Fibroblast of skin of left quadriceps (primary cell): ENCODE results near the gene INSRR.

ENCODE experiments used
- DNase-seq, 2 experiments: peaks; one replicate each; pipeline ENCODE4 v3.0.0-alpha.2; 2013; ENCODE audit warnings: low read depth in 2 of 2

The INSRR gene

DNA sequence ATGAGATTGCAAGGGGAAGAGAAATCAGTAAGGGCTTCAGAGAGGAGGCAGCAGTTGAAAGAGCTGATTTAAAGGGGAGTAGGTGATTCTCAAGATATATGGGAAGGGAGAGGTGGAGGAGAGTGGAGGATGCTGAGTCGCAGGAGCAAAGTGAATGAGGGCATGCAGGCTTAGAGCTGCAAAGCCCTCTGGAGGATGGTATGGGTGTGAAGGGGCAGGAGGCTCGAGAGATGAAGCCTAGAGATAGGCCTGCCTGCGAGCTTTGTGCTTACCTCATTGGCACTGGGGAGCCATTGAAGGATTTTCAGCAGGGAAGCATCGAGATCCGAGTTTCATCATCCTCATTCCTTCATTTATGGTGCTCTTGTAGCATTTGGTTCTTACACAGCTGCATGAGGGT is 26.5 kb downstream of the INSRR start:
- DNase-seq: no peak

DNA sequence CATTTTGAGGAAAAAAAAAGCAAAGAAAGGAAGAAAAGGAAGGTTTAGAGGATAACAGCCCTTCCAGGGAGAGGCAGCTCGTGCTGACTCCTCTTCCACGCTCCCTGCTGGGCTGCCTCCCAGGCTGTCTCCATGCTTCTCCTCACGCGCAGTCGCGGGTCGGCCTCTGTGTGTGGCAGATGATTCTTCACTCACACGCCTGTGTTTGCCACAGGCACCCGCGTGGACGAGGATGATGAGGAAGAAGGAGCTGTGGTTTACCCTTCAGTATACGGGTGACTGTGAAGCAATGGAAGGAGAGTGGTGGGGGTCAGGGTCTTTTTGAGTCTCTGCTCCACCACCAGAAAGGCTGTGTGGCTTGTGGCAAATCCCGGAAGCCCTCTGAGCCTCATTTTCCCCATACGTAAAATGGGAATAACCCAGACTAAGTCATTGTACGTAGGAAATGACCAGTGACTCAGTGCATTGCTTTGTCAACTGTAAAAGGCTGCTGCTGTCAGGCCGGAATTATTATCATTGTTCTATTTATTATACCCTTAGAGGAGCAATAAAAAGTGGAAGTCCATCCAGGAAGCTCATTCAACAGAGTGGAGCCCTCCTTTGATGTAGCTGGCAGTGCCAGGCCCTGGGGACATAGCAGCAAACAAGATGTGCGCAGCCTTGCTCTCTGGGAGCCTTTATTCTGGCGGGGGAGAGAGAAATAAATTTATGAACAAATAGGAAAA is 30.4 kb downstream of the INSRR start:
- no peak for DNase-seq

DNA sequence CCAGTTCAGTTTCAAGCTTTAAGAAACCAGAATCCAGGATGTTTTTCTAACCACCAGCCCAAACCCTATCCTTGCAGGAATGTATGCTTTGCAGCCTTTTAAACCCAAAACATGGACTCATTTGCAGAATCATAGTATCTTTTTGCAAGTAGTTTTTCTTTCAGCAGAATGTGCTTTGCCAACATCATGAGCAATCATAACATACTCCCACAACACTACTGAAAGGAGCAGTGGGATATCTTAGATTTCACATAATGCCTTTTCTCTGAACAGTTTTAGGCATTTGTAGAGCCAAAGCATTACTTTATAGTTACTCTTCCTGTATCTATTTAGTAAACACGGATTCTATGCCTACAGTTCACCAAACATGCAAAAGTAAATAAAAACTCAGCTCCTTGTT is 32.3 kb downstream of the INSRR start:
- DNase-seq: no peak

DNA sequence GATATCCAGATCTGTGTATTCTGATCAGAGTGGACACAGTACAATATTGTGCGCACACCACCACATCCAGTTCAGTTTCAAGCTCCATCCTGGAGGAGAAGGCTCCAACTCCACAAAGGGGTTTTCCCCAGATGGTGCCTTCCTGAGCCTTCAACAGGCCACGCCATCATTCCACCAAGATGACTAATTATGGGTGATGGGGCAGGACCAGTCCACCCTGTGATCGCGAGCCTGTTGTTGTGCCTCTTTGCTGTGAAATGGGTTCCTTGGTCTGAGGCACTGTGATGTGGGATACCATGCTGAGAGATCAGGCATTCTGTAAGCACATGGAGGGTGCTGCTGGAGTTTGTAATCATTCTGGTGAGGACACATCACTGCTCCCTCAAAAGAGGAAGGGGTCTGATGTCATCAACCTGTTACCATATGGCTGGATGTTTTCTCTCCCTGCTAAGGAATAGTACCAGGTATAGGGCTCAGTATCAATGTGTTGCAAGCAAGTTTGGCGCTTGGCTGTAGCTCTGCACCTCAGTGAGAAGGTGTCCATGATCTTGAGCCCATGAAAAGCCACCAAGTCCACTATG is 35.6 kb downstream of the INSRR start:
- DNase-seq: no peak

DNA sequence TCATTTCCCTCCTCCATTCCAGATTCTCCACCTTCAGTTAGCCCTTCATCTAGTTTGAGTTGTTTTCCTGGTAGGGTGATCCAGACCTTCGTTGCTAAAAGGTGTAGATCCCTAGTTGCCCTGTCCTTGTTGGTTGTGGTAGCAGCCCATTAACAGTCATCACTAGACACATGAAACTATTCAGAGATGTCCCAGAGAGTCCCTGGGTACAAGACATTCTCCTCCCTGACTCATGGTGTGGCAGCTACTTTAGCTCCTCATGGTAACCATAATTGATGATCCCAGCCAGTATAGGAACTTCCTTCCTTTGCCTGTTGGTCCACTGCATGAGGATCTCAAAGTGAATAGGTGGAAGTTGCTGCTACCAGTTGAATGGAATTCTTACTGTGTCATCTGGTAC is 36.2 kb downstream of the INSRR start:
- DNase-seq: no peak

DNA sequence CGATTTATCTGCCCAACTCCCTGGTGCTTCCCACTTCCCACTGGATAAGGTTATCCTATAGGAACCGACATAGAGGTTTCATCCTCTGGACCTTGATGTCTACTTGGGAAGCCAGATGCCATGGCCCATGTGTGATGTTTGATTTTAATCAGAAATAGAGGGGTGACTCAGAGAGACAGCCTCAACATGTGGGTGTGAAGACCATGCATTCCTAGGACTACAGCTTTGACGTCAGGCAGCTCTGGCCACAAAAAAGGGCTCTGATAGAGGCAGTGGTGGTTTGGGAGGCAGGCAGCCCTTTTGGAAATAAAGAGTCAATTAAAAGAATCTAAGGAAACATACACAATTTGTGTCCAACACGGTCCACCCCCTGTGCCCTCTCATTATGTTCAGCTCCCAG is 37.1 kb downstream of the INSRR start:
- DNase-seq: no peak

DNA sequence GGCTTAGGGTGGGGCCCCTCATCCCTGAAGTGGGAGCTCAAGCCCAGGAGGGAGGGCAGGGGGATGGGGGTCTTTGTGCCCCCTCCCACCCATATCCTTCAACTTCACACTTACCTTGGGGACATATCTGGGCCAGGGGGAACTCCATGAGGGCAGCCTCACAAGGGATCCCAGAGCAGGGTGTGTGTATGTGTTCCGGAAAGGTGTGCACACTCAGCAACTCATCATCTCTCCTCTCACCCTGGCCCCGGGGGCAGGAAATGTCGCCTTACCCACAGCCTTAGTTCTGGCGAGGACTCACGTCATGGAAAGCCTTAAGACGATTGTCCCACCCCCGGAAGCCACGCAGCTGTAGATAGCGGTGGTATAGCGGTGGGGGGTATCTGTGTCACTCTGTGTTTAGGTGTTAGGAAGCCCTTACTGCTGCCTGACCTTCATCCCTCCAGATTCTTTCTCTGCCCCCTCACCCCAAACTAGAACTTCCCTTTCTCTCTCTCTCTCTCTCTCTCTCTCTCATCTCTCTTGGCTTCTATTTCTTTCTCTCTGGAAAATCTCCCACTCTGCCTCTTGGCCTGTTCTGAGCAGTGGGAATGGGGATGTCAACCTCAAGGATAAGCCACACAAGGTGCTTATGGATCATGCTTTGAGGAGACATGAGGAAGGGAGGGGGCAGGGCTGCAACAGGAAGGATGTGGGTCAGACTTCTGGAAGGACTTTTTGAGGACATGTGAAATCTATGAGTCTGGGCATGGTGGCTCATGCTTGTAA is 42.2 kb downstream of the INSRR start, which contains the start of gene SH2D2A:
TSS of gene SH2D2A (minus strand) at position 288 of the 768 bp plus-strand sequence. CDS start at position 148, 140 bp downstream.
- DNase-seq: no peak

DNA sequence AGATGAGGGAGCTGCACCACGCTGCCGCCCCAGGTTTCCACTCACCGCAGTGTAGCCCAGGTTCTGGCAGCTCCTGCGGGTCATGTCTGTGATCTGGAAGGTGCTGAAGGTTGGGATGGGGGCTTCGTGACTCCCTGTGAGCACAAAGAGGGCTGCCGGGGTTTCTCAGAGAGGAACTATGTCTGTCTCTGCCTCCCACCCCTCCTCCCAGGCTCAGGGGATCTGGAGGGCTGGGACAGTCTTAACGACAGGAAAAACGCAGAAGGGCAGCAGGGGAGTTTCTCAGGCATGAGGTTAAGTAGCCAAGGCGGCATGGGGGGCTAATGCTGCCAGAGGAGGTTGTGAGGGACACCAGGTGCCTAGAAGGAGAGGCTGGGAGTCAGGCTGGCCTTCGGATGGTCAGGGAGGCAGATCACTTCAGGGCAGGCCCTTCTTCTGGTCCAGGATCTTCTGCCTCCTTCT is 42.9 kb downstream of the INSRR start:
- DNase-seq: no peak

DNA sequence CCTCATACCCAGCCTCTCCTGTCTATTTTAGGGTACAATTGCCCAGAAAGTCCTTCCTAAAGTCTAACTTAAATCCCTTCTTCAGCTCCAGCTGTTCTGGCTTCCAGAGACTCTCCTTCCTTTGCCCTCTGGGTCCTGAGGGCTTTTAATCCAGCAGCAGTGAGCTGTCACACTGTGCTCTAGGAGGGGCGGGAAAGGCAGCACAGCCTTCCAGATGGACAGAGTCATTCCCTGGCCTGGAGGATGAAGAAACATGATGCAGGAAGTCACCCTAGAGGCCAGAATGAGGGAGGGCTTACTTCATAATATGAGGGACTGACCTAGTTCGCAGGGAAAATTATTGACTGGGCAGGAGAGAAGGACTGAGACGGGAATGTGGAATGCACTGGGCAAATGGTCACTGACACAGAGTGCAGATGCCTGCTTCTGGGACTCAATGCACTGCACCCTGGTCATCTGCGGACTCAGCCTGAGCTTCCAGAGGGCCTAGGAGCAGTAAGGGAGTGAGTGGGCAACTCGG is 43.5 kb downstream of the INSRR start:
- DNase-seq: no peak

DNA sequence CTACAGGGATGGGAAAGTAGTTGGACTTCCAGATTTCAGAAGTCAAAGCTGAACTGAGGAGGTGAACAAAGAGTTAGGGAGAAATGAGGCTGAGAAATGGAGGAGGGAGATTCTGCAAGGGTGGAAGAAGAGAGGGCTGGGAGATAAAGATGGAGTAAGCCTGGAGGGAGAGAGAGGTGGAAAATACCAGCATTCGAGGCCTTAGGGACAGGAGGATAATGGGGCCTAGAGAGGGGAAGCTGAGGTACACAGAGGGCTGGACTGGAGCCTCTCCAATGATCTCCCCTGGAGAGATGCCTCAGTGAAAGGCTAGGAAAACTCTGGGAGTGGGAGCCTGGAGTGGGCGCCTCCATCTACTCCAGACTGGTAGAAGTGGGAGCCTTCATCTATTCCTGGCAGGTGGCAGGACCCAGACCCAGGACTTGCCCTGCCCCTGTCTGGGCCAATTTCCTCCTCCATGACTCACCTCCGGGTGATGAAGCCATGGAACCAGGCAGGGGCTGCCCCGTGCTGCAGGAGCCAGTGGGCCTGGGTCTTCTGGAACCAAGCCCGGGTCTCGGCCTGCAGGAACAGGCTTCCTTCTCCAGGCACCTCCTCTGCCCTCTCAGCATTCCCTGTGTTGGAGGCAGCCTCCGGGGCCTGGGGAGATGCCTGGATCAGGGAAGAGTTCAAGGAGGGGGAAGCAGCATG is 44.2 kb downstream of the INSRR start:
- no peak for DNase-seq

DNA sequence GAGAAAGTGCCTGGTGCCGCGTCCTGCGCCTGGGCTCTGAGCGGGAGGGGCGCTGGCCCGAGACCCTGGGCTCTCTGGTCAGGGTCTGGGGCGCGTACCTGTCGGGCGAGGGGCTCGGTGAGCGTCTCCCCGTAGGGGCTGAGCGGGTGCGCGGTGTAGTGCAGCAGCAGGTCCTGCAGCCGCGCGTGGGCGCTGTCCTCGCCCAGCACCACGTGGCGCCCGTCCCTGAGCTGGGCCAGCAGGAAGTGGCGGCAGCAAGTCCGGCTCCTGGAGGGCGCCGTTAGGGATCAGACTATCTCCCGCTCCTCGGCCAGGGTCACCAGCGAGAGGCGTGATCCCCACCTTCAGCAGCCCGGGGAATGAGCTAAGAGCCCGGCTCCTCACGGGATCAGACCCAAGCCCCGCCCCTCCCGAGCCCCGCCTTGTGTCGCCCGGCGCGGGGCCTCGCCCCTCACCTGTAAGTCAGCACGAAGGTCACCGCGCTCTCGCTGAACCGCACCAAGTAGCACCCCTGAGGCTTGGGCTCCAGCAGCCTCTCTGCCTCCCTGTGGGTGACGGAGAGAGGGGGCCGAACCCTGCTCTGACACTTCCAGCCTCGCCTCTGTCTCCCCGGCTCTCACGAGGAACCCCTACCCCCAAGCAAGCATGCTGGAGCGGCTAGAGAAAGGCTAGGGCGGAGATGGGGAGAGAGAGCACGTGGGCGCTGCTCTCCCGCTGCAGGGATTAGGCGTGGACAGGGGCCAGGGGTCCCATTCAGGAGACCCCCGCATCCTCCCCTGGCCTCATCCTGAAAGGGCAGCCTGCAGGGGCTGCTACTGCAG is 45.0 kb downstream of the INSRR start:
- DNase-seq: no peak

DNA sequence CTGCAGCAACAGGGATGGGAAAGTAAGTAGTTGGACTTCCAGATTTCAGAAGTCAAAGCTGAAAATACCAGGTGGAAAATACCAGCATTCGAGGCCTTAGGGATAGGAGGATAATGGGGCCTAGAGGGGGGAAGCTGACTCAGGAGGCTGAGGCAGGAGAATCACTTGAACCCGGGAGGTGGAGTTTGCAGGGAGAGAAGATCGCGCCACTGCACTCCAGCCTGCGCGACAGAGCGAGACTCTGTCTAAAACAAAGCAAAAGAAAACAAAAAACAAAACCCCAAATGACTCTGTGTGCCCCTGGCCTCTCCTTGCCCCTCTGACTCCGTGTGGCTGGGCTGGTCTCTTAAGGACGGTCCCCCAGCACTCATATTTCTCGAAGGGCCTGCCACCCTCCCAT is 45.6 kb downstream of the INSRR start:
- DNase-seq: no peak

DNA sequence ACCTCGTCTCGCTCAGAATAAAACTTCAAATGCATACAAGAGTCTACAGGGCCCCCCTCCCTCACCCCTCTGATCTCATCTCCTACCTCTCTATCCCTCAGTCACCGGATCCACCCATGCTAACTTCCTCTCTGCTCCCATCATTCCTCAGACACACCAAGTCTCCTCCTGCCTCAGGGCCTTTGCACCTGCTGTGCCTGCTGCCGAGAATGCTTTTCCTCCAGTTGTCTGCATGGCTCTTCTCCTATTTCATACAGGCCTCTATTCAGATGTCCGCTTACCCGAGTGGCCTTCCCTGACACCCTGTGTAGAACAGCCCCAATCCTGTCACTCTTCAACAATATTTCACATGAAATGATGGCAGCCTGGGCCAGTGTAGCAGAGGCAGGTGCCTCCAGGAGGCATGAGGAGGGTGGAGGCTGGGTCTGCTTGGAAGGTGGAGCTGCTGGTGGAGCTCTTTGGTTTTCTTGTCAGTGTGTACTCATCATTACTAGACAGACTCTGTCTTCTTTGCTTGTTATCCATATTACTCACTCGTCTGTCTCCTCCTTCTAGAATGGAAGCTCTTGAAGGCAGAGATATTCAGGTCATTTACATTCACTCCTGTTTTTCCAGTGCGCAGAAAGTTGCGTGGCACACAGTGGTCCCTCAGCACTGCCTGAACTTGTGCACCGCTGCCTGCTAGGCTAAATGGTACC is 46.5 kb downstream of the INSRR start:
- DNase-seq: no peak

DNA sequence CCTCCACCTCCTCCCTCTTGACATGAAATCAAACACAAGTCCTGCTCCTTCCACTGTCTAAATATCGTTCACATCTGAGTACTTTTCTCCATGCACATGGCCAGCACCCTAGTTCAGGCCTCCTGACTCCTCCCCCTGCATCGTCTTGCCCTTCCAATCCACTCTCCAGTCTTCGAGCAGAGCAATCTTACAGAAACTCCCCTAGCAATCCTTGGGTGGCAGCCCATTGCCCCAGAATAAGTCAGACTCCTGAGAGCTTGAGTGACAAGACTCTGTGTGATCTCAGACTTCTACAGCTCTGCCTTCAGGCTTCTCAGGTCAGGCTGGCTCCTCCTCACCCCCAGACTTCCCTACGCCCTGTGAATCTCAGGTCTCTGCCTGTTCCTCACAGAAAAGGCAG is 47.7 kb downstream of the INSRR start:
- no peak for DNase-seq

DNA sequence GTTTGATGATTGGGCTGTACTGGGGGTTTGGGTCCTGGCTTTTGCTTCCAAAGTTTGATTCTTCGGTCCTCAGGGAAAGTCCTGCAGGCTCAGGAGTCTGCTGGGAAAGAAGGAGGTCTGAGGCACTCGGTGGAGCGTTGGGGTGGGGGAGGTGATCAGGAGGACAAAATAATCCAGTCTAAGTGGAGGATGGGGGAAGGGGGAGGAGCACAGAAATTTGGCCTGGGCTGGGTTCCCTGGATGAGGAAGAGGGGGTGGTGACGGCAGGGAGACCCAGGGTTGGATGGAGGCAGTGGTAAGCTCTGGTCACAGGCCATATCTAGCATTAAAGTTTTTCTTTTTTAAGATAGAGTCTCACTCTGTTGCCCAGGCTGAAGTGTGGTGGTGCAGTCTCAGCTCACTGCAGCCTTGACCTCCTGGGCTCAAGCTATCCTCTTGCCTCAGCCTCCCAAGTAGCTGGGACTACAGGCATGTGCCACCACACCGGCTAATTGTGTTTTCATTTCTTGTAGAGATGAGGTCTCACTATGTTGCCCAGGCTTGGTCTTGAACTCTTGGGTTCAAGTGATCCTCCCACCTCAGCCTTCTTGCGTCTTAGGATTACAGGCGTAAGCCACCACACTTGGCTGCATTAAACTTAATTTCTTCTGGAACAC is 49.1 kb downstream of the INSRR start:
- no peak for DNase-seq

DNA sequence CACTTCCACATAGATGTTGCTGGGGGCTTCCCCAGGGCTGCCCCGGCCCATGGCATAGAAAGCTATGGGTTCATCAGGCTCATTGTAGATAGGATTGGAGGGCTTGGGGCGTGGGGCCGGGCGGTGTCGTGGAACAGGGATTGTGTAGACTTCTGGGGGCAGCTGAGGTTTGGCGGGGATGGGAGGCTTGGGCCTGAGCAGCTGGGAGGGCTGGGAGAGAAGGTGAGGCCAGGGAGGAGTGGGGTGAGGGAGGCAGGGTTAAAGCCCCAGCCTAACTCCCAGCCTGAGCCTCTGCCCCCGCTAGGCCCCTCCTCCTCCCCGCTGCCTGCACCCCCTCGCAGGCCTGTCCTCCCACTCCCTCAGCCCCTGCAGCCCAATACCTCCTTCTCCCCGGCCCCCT is 49.6 kb downstream of the INSRR start:
- no peak for DNase-seq

DNA sequence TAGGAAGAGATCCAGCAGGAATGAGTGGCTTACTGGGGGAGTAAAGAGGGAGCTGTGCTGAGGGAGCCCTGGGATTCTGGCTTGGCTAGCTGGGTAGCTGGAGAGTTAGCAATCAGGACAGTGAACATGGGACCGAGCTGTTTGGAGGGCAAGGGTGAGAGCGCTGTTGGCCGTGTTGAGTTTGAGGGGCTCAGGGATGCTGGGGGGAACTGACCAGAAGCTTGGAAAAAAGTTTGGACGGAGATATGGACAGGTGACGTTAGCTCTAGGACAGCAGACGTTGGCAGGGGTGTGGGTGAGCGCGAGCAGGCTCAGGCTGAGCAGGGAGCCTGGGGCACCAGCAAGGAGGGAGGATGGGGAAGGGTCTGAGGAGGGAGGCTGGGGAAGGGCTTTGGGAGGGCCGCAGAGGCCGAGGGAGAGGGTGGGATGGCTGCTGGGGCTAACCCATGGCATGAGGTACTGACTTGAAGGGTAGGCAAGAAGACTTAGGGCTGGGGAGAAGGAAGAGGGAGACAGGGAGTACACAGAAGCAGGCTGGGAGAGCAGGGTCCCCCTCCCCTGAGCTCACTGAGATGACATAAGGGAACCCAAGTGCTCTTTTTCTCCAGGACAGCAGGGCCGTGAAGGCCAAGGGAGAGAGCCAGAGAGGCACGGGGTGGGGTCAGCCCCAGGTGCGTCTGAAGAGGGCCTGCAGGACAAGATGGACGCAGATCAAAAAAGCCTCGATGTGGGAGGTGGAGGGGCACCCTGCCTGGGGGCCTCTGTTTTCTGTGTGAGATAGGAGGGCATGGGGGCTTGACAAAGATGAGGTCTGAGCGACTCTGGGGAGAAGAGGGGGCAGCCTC is 50.5 kb downstream of the INSRR start:
- no peak for DNase-seq

DNA sequence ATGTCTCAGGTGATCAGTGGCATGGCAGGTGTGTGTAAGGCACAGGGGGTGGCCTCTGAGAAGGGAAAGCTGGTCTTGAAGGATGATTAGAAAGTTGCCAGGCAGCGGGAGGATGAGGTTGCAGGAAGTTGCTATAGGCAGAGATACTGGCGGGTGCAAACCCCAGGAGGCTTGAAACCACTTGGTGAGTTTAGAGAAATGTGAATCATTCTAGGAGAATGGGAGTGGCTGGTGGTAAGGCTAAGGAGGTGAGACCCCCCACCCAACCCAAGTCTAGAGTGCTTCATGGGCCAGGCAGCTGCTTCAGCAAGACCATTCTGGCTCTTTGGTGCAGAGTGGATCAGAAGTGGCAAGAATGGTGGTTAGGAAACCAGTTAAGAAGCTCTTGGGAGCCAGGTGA is 51.3 kb downstream of the INSRR start:
- no peak for DNase-seq
